ENCODE results near the gene CLCN2. TPM values are rescaled to one million over a fixed set of nuclear protein-coding genes. Genes with fewer than 3 reads are reported as not detected.

Gene CLCN2
- total and polyA plus RNA-seq, 2 donors (not counting 1 experiment from before 2014, with no cell fraction given) = 0.93 to 3.1 TPM

DNA sequence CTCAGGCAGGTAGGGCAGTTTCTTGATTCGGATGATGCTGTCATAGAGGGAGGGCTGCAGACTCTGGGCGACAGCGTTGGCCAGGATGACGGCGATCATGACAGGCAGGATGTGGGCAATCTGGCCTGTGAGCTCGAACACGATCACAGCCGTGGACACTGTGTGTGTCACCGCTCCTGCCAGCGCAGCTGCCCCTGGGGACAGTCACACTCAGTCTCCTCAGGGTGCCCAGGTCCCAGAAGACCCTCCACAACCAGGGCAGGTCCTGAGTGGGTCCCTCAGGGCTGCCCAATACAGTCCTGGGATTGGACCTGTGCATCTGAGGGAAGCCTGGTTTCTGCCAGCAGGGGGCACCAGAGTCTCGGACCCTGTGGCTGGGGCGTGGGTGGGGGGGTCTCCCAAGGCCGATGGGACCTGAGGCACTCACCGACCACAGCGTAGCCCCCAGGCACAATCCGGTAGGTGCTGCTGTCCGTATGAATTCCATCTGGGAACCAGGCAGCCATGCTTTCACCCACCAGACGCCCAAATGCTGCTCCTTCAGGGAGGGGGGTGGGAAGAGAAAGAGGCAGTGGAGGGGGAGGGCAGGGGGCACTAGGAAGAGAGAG, 7.2 kb downstream of the CLCN2 start:
- H4K20me1 ChIP-seq (ENCODE audit: control insufficient read depth, extremely low read depth, insufficient read depth, low read length) = no peaks in the 10 kb centered on the region
- no peak overlapping the region for H3K4me2 ChIP-seq (ENCODE audit: extremely low read depth, insufficient read depth, low read length)
- DNase-seq (ENCODE audit: low read depth in 2 of 2) = peak in 1 of 2 donors; percentile 35
- H3K27me3 ChIP-seq (ENCODE audit: control insufficient read depth, insufficient read depth, low read length) = no peaks in the 10 kb centered on the region
- no peak overlapping the region for H2AFZ ChIP-seq (ENCODE audit: low read length)
- H3K4me1 ChIP-seq (ENCODE audit: control insufficient read depth, extremely low read depth, insufficient read depth, low read length) = no peaks in the 10 kb centered on the region
- TF ChIP-seq CTCF (conservative IDR thresholded peaks at IDR 0.05 in 1 of 2, IDR thresholded peaks at IDR 0.05 in 1 of 2; ENCODE audit: low read depth in 1 of 2, low read length in 2 of 2) (peak; percentile 65 to 78), EZH2 (IDR thresholded peaks at IDR 0.05; ENCODE audit: low read length, missing control alignments) (no peak)
- no peak overlapping the region for H3K9ac ChIP-seq (ENCODE audit: insufficient read depth, low read length)
- peaks cover 9% of the 10 kb centered on the region for H3K36me3 ChIP-seq (ENCODE audit: control insufficient read depth, insufficient read depth, low read length)
- H3K79me2 ChIP-seq (ENCODE audit: control insufficient read depth, insufficient read depth, low read length) = no peaks in the 10 kb centered on the region
- no peak overlapping the region for H3K27ac ChIP-seq (ENCODE audit: insufficient read depth, low read length)
- H3K9me3 ChIP-seq (ENCODE audit: control insufficient read depth, insufficient read depth, low read depth, low read length) = no peaks in the 10 kb centered on the region
- H3K4me3 ChIP-seq (replicated peaks in 1 of 4; ENCODE audit: control extremely low read depth in 1 of 4, insufficient read depth in 1 of 4, low read depth in 3 of 4, low read length in 4 of 4) = no peak overlapping the region

- Histone ChIP-seq H3K9ac (ENCODE audit: insufficient read depth, low read length) (no peak overlapping the region), H3K4me2 (ENCODE audit: extremely low read depth, insufficient read depth, low read length) (no peak overlapping the region), H3K79me2 (ENCODE audit: control insufficient read depth, insufficient read depth, low read length) (no peaks in the 10 kb centered on the region), H4K20me1 (ENCODE audit: control insufficient read depth, extremely low read depth, insufficient read depth, low read length) (no peaks in the 10 kb centered on the region), H3K27ac (ENCODE audit: insufficient read depth, low read length) (no peak overlapping the region), H3K9me3 (ENCODE audit: control insufficient read depth, insufficient read depth, low read depth, low read length) (no peaks in the 10 kb centered on the region), H3K27me3 (ENCODE audit: control insufficient read depth, insufficient read depth, low read length) (no peaks in the 10 kb centered on the region), H3K36me3 (ENCODE audit: control insufficient read depth, insufficient read depth, low read length) (peaks cover 9% of the 10 kb centered on the region), H3K4me3 (replicated peaks in 1 of 4; ENCODE audit: control extremely low read depth in 1 of 4, insufficient read depth in 1 of 4, low read depth in 3 of 4, low read length in 4 of 4) (no peak overlapping the region), H3K4me1 (ENCODE audit: control insufficient read depth, extremely low read depth, insufficient read depth, low read length) (no peaks in the 10 kb centered on the region), H2AFZ (ENCODE audit: low read length) (no peak overlapping the region)
- TF ChIP-seq EZH2 (IDR thresholded peaks at IDR 0.05; ENCODE audit: low read length, missing control alignments) = no peak
- TF ChIP-seq CTCF (conservative IDR thresholded peaks at IDR 0.05 in 1 of 2, IDR thresholded peaks at IDR 0.05 in 1 of 2; ENCODE audit: low read depth in 1 of 2, low read length in 2 of 2) = no peak
- no peak for DNase-seq (ENCODE audit: low read depth in 2 of 2)
Measured at GRCh38 chr3:184353546-184353941, 7.9 kb downstream of the CLCN2 start.

- Histone ChIP-seq H3K36me3 (ENCODE audit: control insufficient read depth, insufficient read depth, low read length) (peaks cover 9% of the 10 kb centered on the region), H3K4me1 (ENCODE audit: control insufficient read depth, extremely low read depth, insufficient read depth, low read length) (no peaks in the 10 kb centered on the region), H3K27ac (ENCODE audit: insufficient read depth, low read length) (no peak overlapping the region), H2AFZ (ENCODE audit: low read length) (no peak overlapping the region), H3K9ac (ENCODE audit: insufficient read depth, low read length) (no peak overlapping the region), H3K27me3 (ENCODE audit: control insufficient read depth, insufficient read depth, low read length) (no peaks in the 10 kb centered on the region), H3K79me2 (ENCODE audit: control insufficient read depth, insufficient read depth, low read length) (no peaks in the 10 kb centered on the region), H3K4me2 (ENCODE audit: extremely low read depth, insufficient read depth, low read length) (no peak overlapping the region), H4K20me1 (ENCODE audit: control insufficient read depth, extremely low read depth, insufficient read depth, low read length) (no peaks in the 10 kb centered on the region), H3K9me3 (ENCODE audit: control insufficient read depth, insufficient read depth, low read depth, low read length) (no peaks in the 10 kb centered on the region), H3K4me3 (replicated peaks in 1 of 4; ENCODE audit: control extremely low read depth in 1 of 4, insufficient read depth in 1 of 4, low read depth in 3 of 4, low read length in 4 of 4) (no peak overlapping the region)
- TF ChIP-seq CTCF (conservative IDR thresholded peaks at IDR 0.05 in 1 of 2, IDR thresholded peaks at IDR 0.05 in 1 of 2; ENCODE audit: low read depth in 1 of 2, low read length in 2 of 2) = no peak
- TF ChIP-seq EZH2 (IDR thresholded peaks at IDR 0.05; ENCODE audit: low read length, missing control alignments) = no peak
- no peak for DNase-seq (ENCODE audit: low read depth in 2 of 2)
Measured at GRCh38 chr3:184352897-184353545, 8.4 kb downstream of the CLCN2 start.

All from fibroblast of lung (primary cell).